Activated CD4-positive, alpha-beta T cell treated with anti-CD3 and anti-CD28 coated beads for 36 hours (primary cell): ENCODE data around the gene TMEM269. TPM values are rescaled to one million over a fixed set of nuclear protein-coding genes. Genes with fewer than 3 reads are reported as not detected.
A peak's percentile ranks its signal among the peaks of the same experiment; 100 is the strongest.
"Not testable (repeated sequence)": the region's sequence is repeated elsewhere in the genome, so short reads cannot be mapped to it uniquely, and the experiment has no call there.

ENCODE experiments used
- ATAC-seq: fragments of 200-7000 bp; cut with Tn5 transposase; one replicate; pipeline ENCODE4 v1.10.0; 2021; ENCODE audit warnings: mild to moderate bottlenecking, moderate library complexity
- CTCF ChIA-PET: fragments of 350-600 bp; sonication (Branson Sonifier 250); formaldehyde crosslinking; loops from one replicate; lab custom pipeline; 2021; ENCODE audit warnings: antibody characterized with exemption; lab: Charles Lee
- POLR2A ChIA-PET: fragments of 350-600 bp; sonication (Branson Sonifier 250); formaldehyde crosslinking; loops from one replicate; lab custom pipeline; 2021; ENCODE audit warnings: antibody characterized with exemption, inconsistent platforms; lab: Charles Lee
- DNase-seq: peaks from one replicate; pipeline ENCODE4 v3.0.0-alpha.2; 2020
- H3K27ac Mint-ChIP-seq: one replicate; pipeline ENCODE4 v1.8.0; 2021; ENCODE audit warnings: mixed read lengths
- H3K27me3 Mint-ChIP-seq: one replicate; pipeline ENCODE4 v1.8.0; 2021; ENCODE audit warnings: mixed read lengths
- H3K36me3 Mint-ChIP-seq: one replicate; pipeline ENCODE4 v1.8.0; 2021; ENCODE audit warnings: low read depth, mixed read lengths
- H3K4me1 Mint-ChIP-seq: one replicate; pipeline ENCODE4 v1.8.0; 2021; ENCODE audit warnings: mixed read lengths
- H3K4me3 Mint-ChIP-seq: one replicate; pipeline ENCODE4 v1.8.0; 2021; ENCODE audit warnings: mild to moderate bottlenecking, moderate library complexity, mixed read lengths
- H3K9me3 Mint-ChIP-seq: one replicate; pipeline ENCODE4 v1.8.0; 2021; ENCODE audit warnings: low read depth, mixed read lengths
- intact Hi-C, 2 experiments: fragments of 100-400 bp; cut with DNase I in 1 of 2; cut with micrococcal nuclease in 1 of 2; formaldehyde crosslinking; loops; one replicate each; pipeline versions ENCODE4 v1.14.2 to v1.15.1; 2022 to 2024; cut with DNase I, micrococcal nuclease
- total RNA-seq, 2 experiments: library from RNA; stranded (reverse); gene quantifications; one replicate each; pipeline ENCODE4 v1.2.3, GENCODE V29; 2021

The TMEM269 gene
- total RNA-seq, 2 experiments from 2014 or later = 0.19 to 0.48 TPM

DNA sequence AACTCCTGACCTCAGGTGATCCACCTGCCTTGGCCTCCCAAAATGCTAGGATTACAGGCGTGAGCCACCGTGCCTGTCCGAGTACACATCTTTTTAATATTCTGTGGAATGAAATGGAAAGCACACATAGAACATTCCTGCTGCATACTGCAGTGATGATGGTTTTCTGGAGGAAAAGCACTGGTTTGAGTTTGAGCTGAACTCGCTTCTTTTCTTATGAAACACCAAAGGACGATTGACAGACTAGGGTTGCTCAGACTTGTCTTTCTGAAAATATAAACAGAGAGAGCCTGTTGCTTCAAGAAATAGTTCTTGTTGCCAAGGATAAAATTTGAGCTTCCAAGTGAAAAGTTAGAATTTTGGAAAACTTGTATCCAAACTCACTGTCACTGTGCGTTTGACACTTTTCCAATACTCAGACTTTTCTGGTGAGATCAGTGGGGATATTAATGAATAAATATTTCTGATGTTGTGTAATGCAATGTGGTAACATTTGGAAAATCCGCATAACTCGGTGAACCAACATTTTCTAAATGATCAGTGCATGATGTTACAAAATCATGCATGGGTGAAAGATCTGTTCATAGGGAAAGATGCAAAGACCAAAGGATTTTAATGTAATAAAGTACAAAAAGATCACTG, 17.2 kb downstream of the TMEM269 start:
- intact Hi-C loops = no loop called here
- Mint-ChIP-seq H3K27ac (no peak overlapping the region), H3K27me3 (no peaks in the 10 kb centered on the region), H3K36me3 (peaks cover 5% of the 10 kb centered on the region), H3K4me3 (no peak overlapping the region), H3K9me3 (no peaks in the 10 kb centered on the region), H3K4me1 (no peaks in the 10 kb centered on the region)
- ChIA-PET CTCF (interaction anchor here (0.6 kb wide), 1 partner anchor 1336 kb away, joined by 3 read pairs; no protein-coding TSS in a partner anchor), POLR2A (no interaction called here)
- ATAC-seq = no peak
- DNase-seq = no peak

DNA sequence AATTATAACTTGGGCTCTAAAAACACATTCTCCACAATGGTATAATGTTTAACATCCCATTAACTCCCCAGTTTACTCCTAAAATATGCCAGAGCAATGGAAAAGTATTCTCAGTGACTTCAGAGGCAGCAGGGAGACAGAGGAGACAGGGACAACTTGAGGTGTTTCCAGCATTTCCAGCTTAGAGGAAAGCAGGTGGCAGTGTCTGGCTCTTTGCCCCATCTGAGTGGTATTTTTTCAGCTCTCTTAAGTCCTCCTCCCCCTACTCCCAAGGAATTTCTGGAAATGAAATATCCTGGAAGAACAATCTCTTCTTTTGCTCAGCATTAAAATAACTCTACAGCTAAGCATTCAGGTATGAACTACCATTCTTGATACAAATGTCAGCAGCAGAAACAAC, 21.4 kb downstream of the TMEM269 start:
- peaks cover 3% of the 10 kb centered on the region for H3K4me1 Mint-ChIP-seq
- no peaks in the 10 kb centered on the region for H3K9me3 Mint-ChIP-seq
- CTCF ChIA-PET = interaction anchor here (0.5 to 0.8 kb wide), 2 partner anchors 26 to 97 kb away, joined by 3 to 4 read pairs; no protein-coding TSS in a partner anchor
- H3K36me3 Mint-ChIP-seq = peaks cover 5% of the 10 kb centered on the region
- no peak for ATAC-seq
- DNase-seq = no peak
- POLR2A ChIA-PET = no interaction called here
- no peak overlapping the region for H3K27ac Mint-ChIP-seq
- no peaks in the 10 kb centered on the region for H3K27me3 Mint-ChIP-seq
- no peak overlapping the region for H3K4me3 Mint-ChIP-seq
- intact Hi-C loops = no loop called here

DNA sequence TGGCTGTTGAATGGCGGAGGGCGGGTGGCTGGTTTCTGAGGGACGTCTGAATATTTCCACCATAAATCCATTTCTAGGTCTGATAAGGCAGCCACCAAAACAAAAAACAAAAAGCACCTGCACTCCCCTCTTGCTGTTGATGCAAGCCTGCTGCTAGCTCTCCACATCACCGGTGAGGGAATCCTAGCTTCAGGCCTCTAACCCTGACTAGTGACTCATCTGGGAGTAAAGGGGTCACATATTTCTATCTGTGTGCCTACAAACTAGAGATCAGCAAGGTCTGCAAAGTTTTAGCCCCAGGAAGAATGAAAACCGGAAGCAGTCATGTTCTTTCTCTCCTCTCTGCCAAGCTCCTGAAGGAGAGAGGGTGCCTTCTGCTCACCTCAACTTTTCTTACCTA, 21.8 kb downstream of the TMEM269 start:
- H3K27ac Mint-ChIP-seq = no peak overlapping the region
- H3K4me1 Mint-ChIP-seq = peaks cover 3% of the 10 kb centered on the region
- no peaks in the 10 kb centered on the region for H3K9me3 Mint-ChIP-seq
- ChIA-PET CTCF (interaction anchor here (0.5 to 0.8 kb wide), 2 partner anchors 27 to 97 kb away, joined by 3 to 4 read pairs; no protein-coding TSS in a partner anchor), POLR2A (no interaction called here)
- peaks cover 5% of the 10 kb centered on the region for H3K36me3 Mint-ChIP-seq
- no peaks in the 10 kb centered on the region for H3K27me3 Mint-ChIP-seq
- ATAC-seq = no peak
- no peak for DNase-seq
- H3K4me3 Mint-ChIP-seq = no peak overlapping the region
- intact Hi-C loops = no loop called here

DNA sequence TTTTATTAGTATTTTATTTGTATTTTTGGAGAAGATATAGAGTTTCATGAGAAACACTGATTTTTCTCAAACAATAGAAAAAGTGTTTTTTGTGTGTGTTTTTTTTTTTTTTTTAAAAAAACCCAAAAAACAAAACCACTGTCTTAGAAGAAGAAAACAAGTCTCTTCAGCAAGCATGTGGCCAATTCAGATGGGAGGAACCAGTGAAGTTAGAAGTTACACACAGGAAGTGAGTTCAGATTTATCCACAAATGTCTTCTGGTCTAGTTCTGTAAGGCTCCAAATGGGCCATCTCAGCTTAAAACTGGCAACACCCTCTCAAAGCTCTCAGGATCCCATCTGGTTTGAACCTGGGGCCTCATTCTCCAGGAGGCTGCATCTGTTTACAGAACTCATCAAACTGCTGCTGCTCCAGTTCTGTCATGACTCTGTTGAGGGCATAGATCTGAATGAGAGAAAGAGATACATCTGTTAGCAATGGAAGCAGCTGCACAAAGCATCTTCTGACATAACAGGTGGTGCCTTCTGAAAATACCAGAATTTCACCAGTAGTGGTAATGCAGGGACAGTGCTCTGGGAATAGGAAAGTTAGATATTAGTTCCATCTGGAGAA, 22.4 kb downstream of the TMEM269 start:
- Mint-ChIP-seq H3K36me3 (peaks cover 5% of the 10 kb centered on the region), H3K27ac (no peak overlapping the region), H3K27me3 (no peaks in the 10 kb centered on the region), H3K4me1 (peaks cover 3% of the 10 kb centered on the region), H3K9me3 (no peaks in the 10 kb centered on the region), H3K4me3 (no peak overlapping the region)
- POLR2A ChIA-PET = interaction anchor here (0.5 kb wide), 1 partner anchor 24 kb away, joined by 4 read pairs; no protein-coding TSS in a partner anchor
- ATAC-seq = no peak
- intact Hi-C loops = no loop called here
- CTCF ChIA-PET = interaction anchor here (1.1 kb wide), 1 partner anchor 18 kb away, joined by 3 read pairs; no protein-coding TSS in a partner anchor
- DNase-seq = no peak

DNA sequence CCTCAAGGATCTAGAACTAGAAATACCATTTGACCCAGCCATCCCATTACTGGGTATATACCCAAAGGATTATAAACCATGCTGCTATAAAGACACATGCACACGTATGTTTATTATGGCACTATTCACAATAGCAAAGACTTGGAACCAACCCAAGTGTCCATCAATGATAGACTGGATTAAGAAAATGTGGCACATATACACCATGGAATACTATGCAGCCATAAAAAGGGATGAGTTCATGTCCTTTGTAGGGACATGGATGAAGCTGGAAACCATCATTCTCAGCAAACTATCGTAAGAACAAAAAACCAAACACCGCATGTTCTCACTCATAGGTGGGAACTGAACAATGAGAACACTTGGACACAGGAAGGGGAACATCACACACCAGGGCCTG, 30.0 kb downstream of the TMEM269 start:
- H3K4me3 Mint-ChIP-seq, DNase-seq, ATAC-seq, H3K27me3 Mint-ChIP-seq, H3K36me3 Mint-ChIP-seq, H3K9me3 Mint-ChIP-seq, intact Hi-C loops, POLR2A ChIA-PET, H3K27ac Mint-ChIP-seq: not testable (repeated sequence)
- CTCF ChIA-PET = interaction anchor here (3.9 kb wide), 1 partner anchor 32 kb away, joined by 27 read pairs; the partner anchor contains the start of gene ZNF691
- H3K4me1 Mint-ChIP-seq = peaks cover 16% of the 10 kb centered on the region

DNA sequence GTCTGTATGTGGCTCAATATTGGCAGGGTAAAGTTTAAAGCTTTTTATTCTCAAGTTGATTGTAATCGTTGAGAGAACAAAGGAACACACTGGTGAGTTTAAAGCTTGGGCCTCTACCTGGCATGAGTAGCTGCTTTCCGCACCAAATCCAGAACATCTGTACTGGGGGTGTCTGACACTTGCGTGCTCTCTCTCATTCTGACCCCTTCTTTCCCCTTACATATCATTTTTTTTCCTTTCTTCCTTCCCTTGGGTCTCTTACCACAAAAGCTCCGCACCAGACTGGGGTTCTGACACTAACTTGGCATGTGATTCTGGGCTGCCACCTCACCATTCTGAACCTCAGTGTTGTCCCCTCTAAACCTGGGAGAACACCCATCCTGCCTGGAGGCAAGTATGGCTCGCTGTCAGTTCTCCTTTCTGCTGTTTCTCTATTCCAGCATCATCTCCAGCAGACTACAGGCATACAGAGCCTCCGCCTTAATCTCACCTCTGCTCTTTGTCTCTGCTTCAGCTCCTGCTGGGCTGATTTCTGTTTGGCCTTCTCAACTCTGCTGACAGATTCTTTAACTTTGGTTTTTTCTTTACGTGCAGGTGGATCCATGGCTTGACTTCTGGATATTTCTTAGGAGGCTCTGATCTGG, 31.3 kb downstream of the TMEM269 start:
- H3K4me3 Mint-ChIP-seq = peak overlapping the region; percentile 77
- peak; percentile 41 for DNase-seq
- peak overlapping the region; percentile 84 for H3K27ac Mint-ChIP-seq
- H3K27me3 Mint-ChIP-seq = peaks cover 2% of the 10 kb centered on the region
- CTCF ChIA-PET = interaction anchor here (0.6 to 3.9 kb wide), 7 partner anchors 9 to 191 kb away, joined by 3 to 27 read pairs (median 5); partner anchors contain the start of genes C1orf50, P3H1 and ZNF691
- intact Hi-C loops = loop anchor here in 1 of 2 experiments (2.0 kb wide), 2 partner anchors 133 to 1215 kb away; partner anchors contain the start of genes SLC6A9 and YBX1
- peaks cover 4% of the 10 kb centered on the region for H3K36me3 Mint-ChIP-seq
- POLR2A ChIA-PET = interaction anchor here (0.6 to 2.8 kb wide), 4 partner anchors 30 to 56 kb away, joined by 3 to 13 read pairs (median 8); partner anchors contain the start of genes C1orf50, P3H1 and ZNF691
- H3K4me1 Mint-ChIP-seq = peaks cover 16% of the 10 kb centered on the region
- ATAC-seq = peak; percentile 10
- no peaks in the 10 kb centered on the region for H3K9me3 Mint-ChIP-seq

DNA sequence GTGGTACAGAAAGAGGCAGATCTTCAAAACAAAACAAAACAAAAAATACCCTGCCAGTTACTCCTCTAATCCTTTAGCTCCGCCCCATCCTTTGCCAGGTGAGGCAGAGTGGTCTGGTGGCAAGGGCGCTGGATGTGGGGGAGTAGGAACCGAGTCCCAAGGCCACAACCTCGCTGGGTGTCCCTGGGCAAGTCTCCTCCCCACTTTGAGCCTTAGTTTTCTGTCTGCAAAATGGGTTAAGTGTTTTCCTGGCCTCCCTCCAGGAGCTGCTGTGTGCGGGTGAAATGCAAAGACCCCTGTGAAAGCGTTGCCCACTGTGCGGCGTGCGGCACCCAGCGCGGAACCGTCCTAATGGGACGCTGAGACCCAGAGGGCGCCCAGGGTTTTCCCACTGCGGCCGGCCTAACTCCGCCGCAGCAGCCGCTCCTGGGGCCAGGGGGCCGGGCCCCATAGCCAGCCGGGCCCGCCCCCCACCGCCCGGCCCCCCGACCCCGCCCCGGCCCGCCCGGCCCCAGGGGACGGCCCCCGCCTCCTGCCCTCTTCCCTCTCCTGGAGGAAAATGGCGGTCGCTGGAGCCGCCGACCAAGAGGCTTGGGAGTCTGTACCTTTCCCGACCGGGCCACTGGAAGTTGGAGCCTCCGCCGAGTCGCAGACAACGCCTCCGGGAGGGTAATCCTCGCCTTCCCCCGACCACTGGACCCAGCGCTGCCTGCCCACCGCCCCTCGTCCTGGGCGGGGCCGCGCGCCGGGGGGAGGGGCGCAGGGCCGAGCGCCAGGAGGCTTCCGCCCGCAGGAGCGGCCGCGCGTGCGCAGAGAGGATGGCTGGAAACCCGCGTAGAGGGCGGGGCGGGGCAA, 32.0 kb downstream of the TMEM269 start, which contains the start of the genes ERMAP and SVBP:
Gene ERMAP (plus strand): TSS at position 538 of the 855 bp plus-strand sequence. CDS start 13,327 bp downstream, outside the sequence.
Gene SVBP (minus strand): TSS at position 813 of the 855 bp plus-strand sequence. CDS start 853 bp downstream, outside the sequence.
- Mint-ChIP-seq H3K27ac (peak within 1 kb of the TSS; percentile 84), H3K9me3 (no peaks in the 10 kb centered on the region), H3K27me3 (peaks cover 2% of the 10 kb centered on the region), H3K4me3 (peak within 1 kb of the TSS; percentile 77), H3K4me1 (peaks cover 16% of the 10 kb centered on the region), H3K36me3 (peaks cover 4% of the 10 kb centered on the region)
- CTCF ChIA-PET = interaction anchor here (0.5 to 3.9 kb wide), 11 partner anchors 8 to 191 kb away, joined by 3 to 27 read pairs (median 5); partner anchors contain the start of genes C1orf50, P3H1 and ZNF691
- intact Hi-C loops = loop anchor here (1.0 to 2.0 kb wide), 11 partner anchors 29 to 1214 kb away; partner anchors contain the start of genes C1orf50 (in 2 of the 2), P3H1 (in 2 of the 2), ZNF691 (in 2 of the 2) and CCDC30 (in 1 of the 2)
- POLR2A ChIA-PET = interaction anchor here (0.8 to 2.8 kb wide), 3 partner anchors 30 to 50 kb away, joined by 3 to 13 read pairs (median 12); partner anchors contain the start of genes C1orf50, P3H1 and ZNF691
- peak; percentile 98 for DNase-seq
- peak; percentile 90 for ATAC-seq

DNA sequence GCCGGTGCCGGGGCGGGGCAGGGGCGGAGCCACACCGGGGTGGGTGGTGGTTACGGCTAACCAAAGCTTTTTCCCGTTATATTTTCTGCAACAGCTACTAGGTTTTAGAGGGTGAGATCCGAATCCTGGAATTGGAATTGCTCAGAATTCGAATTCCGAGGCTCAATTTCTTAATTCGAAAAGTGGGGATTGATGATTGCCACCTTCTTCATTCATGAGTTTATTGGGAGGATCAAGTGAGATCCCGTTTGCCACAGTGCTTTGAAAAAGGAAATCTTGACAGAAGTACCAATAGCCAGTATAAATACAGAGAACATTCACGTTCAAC, 32.6 kb downstream of the TMEM269 start:
- intact Hi-C loops = loop anchor here (1.0 to 2.0 kb wide), 11 partner anchors 29 to 1213 kb away; partner anchors contain the start of genes C1orf50 (in 2 of the 2), P3H1 (in 2 of the 2), ZNF691 (in 2 of the 2) and CCDC30 (in 1 of the 2)
- POLR2A ChIA-PET = interaction anchor here (0.6 to 2.8 kb wide), 4 partner anchors 9 to 51 kb away, joined by 3 to 13 read pairs (median 8); partner anchors contain the start of genes C1orf50, P3H1 and ZNF691
- H3K27me3 Mint-ChIP-seq = peaks cover 2% of the 10 kb centered on the region
- peaks cover 16% of the 10 kb centered on the region for H3K4me1 Mint-ChIP-seq
- no peak overlapping the region for H3K27ac Mint-ChIP-seq
- peaks cover 4% of the 10 kb centered on the region for H3K36me3 Mint-ChIP-seq
- peak overlapping the region; percentile 77 for H3K4me3 Mint-ChIP-seq
- ATAC-seq = no peak
- DNase-seq = no peak
- H3K9me3 Mint-ChIP-seq = no peaks in the 10 kb centered on the region
- CTCF ChIA-PET = interaction anchor here (0.5 to 3.9 kb wide), 7 partner anchors 18 to 104 kb away, joined by 3 to 27 read pairs (median 5); partner anchors contain the start of genes C1orf50, P3H1 and ZNF691

DNA sequence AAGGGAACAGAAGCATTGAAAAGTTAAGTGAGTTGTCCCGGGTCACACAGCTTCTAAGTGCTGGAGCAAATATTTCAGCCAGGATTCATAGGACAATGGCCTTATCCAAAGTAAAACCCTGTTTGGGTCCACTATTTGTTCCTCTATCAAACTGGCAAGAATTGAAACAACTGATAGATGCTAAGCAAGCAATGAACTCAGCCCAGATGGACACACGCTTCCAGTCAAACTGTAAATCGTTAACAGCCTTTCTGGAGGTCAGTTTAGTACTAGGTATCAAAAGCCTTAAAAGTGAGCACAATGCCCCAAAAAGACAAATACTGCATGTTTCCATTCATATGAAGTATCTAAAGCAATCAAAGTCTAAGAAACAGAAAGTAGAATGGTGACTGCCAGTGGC, 33.2 kb downstream of the TMEM269 start:
- no peaks in the 10 kb centered on the region for H3K9me3 Mint-ChIP-seq
- POLR2A ChIA-PET = interaction anchor here (0.6 to 2.8 kb wide), 5 partner anchors 9 to 141 kb away, joined by 3 to 13 read pairs (median 3); partner anchors contain the start of genes C1orf50, P3H1 and ZNF691
- intact Hi-C loops = loop anchor here (1.0 to 2.0 kb wide), 11 partner anchors 28 to 1213 kb away; partner anchors contain the start of genes C1orf50 (in 2 of the 2), P3H1 (in 2 of the 2), ZNF691 (in 2 of the 2) and CCDC30 (in 1 of the 2)
- H3K27ac Mint-ChIP-seq = no peak overlapping the region
- peak overlapping the region; percentile 50 for H3K4me3 Mint-ChIP-seq
- peaks cover 2% of the 10 kb centered on the region for H3K27me3 Mint-ChIP-seq
- CTCF ChIA-PET = interaction anchor here (1.0 to 3.9 kb wide), 5 partner anchors 18 to 52 kb away, joined by 3 to 27 read pairs (median 5); partner anchors contain the start of genes C1orf50, P3H1 and ZNF691
- H3K36me3 Mint-ChIP-seq = peaks cover 4% of the 10 kb centered on the region
- DNase-seq (no peak), ATAC-seq (no peak)
- H3K4me1 Mint-ChIP-seq = peaks cover 21% of the 10 kb centered on the region
